HG02852 (cell line): Measurements from ENCODE around the gene PDK3.

Source experiments
- ATAC-seq: cut with Tn5 transposase; IDR thresholded peaks from one replicate; pipeline ENCODE4 v1.9.1; 2021; ENCODE audit warnings: mild to moderate bottlenecking, moderate library complexity; ENCODE audit not compliant: unreplicated experiment

PDK3 gene

GRCh38 chrX:24464836-24465531 is at the start of gene PDK3:
PDK3 (plus strand) TSS chrX:24465286; CDS start chrX:24465456, 170 bp downstream.
- ATAC-seq: peak; percentile 95

GRCh38 chrX:24415921-24416320 is 49.2 kb upstream of the PDK3 start:
- ATAC-seq: no peak

GRCh38 chrX:24423960-24424359 is 41.1 kb upstream of the PDK3 start:
- ATAC-seq: no peak

- no peak for ATAC-seq
Observed at GRCh38 chrX:24424948-24425347, 40.1 kb upstream of the PDK3 start.

- no peak for ATAC-seq
Observed at GRCh38 chrX:24425806-24426205, 39.3 kb upstream of the PDK3 start.

GRCh38 chrX:24426340-24426913 is 38.7 kb upstream of the PDK3 start:
- ATAC-seq: no peak

- ATAC-seq: no peak
Observed at GRCh38 chrX:24426921-24427746, 38.0 kb upstream of the PDK3 start.

GRCh38 chrX:24427747-24428019 is 37.4 kb upstream of the PDK3 start:
- ATAC-seq: no peak

- ATAC-seq: no peak
Observed at GRCh38 chrX:24428516-24428915, 36.6 kb upstream of the PDK3 start.

GRCh38 chrX:24435060-24435459 is 30.0 kb upstream of the PDK3 start:
- ATAC-seq: no peak

GRCh38 chrX:24443918-24444317 is 21.2 kb upstream of the PDK3 start:
- ATAC-seq: no peak

GRCh38 chrX:24444645-24445044 is 20.4 kb upstream of the PDK3 start:
- no peak for ATAC-seq

- ATAC-seq: no peak
Observed at GRCh38 chrX:24448762-24449250, 16.3 kb upstream of the PDK3 start.

GRCh38 chrX:24463077-24463476 is 2.0 kb upstream of the PDK3 start:
- ATAC-seq: no peak

- ATAC-seq: no peak
Observed at GRCh38 chrX:24464498-24464835, 619 bp upstream of the PDK3 start.

- peak; percentile 18 for ATAC-seq
Observed at GRCh38 chrX:24465532-24465865, 413 bp downstream of the PDK3 start.

- no peak for ATAC-seq
Observed at GRCh38 chrX:24466025-24466424, 939 bp downstream of the PDK3 start.

- ATAC-seq: no peak
Observed at GRCh38 chrX:24468245-24468644, 3.2 kb downstream of the PDK3 start.

- ATAC-seq: no peak
Observed at GRCh38 chrX:24471808-24472207, 6.7 kb downstream of the PDK3 start.

- ATAC-seq: no peak
Observed at GRCh38 chrX:24475480-24475879, 10.4 kb downstream of the PDK3 start.

GRCh38 chrX:24478509-24478908 is 13.4 kb downstream of the PDK3 start:
- ATAC-seq: no peak

- ATAC-seq: peak; percentile 92
Observed at GRCh38 chrX:24479924-24480323, 14.8 kb downstream of the PDK3 start.
